ENCODE data around the gene TMEM132D.

DNA sequence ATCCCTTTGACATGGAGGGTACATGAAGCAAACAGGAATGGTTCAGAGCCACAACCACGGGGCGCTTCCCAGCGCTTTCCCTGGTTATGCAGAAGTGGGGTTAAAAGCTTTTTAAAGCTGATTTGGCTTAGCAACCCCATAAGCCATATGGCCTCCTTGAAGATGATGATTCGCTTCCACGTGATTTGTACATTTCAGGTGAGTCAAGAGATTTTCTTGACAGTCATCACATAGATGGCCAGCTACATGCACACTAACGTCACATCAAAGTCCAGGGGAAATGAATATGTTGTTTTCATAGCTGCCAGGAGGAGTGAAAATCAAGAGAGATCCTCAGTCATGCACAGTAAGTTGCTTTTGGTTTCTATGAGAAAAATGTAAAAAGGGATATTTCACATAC, 309.7 kb downstream of the TMEM132D start:
- TF ChIP-seq, protein P1, sequence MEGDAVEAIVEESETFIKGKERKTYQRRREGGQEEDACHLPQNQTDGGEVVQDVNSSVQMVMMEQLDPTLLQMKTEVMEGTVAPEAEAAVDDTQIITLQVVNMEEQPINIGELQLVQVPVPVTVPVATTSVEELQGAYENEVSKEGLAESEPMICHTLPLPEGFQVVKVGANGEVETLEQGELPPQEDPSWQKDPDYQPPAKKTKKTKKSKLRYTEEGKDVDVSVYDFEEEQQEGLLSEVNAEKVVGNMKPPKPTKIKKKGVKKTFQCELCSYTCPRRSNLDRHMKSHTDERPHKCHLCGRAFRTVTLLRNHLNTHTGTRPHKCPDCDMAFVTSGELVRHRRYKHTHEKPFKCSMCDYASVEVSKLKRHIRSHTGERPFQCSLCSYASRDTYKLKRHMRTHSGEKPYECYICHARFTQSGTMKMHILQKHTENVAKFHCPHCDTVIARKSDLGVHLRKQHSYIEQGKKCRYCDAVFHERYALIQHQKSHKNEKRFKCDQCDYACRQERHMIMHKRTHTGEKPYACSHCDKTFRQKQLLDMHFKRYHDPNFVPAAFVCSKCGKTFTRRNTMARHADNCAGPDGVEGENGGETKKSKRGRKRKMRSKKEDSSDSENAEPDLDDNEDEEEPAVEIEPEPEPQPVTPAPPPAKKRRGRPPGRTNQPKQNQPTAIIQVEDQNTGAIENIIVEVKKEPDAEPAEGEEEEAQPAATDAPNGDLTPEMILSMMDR (conservative IDR thresholded peaks at IDR 0.05; ENCODE audit: low read length): no peak
- no peak for TF ChIP-seq EZH2phosphoT487 (IDR thresholded peaks at IDR 0.05; ENCODE audit: borderline replicate concordance, low read depth, low read length)

Data from OCI-LY7 (cell line).